ENCODE data around the gene DDIAS. TPM values are rescaled to one million over a fixed set of nuclear protein-coding genes. Genes with fewer than 3 reads are reported as not detected.
A peak's percentile ranks its signal among the peaks of the same experiment; 100 is the strongest.
"Not testable (repeated sequence)": the region's sequence is repeated elsewhere in the genome, so short reads cannot be mapped to it uniquely, and the experiment has no call there.

Gene DDIAS
- total and polyA plus RNA-seq, 2 donors (not counting 1 experiment from before 2014, with no cell fraction given): 2.3 to 3.0 TPM

GRCh38 chr11:82945682-82946081 lies 44.1 kb downstream of the DDIAS start:
- Histone ChIP-seq H3K9ac (ENCODE audit: insufficient read depth, low read length) (no peak overlapping the region), H3K36me3 (ENCODE audit: control insufficient read depth, insufficient read depth, low read length) (no peaks in the 10 kb centered on the region), H3K79me2 (ENCODE audit: control insufficient read depth, insufficient read depth, low read length) (no peaks in the 10 kb centered on the region), H2AFZ (ENCODE audit: low read length) (no peak overlapping the region), H3K4me2 (ENCODE audit: extremely low read depth, insufficient read depth, low read length) (no peak overlapping the region), H3K4me1 (ENCODE audit: control insufficient read depth, extremely low read depth, insufficient read depth, low read length) (no peaks in the 10 kb centered on the region), H3K9me3 (ENCODE audit: control insufficient read depth, insufficient read depth, low read depth, low read length) (no peaks in the 10 kb centered on the region), H4K20me1 (ENCODE audit: control insufficient read depth, extremely low read depth, insufficient read depth, low read length) (no peaks in the 10 kb centered on the region), H3K27me3 (ENCODE audit: control insufficient read depth, insufficient read depth, low read length) (no peaks in the 10 kb centered on the region), H3K4me3 (replicated peaks in 1 of 4; ENCODE audit: control extremely low read depth in 1 of 4, insufficient read depth in 1 of 4, low read depth in 3 of 4, low read length in 4 of 4) (no peak overlapping the region), H3K27ac (ENCODE audit: insufficient read depth, low read length) (no peak overlapping the region)
- no peak for TF ChIP-seq CTCF (conservative IDR thresholded peaks at IDR 0.05 in 1 of 2, IDR thresholded peaks at IDR 0.05 in 1 of 2; ENCODE audit: low read depth in 1 of 2, low read length in 2 of 2)
- no peak for TF ChIP-seq EZH2 (IDR thresholded peaks at IDR 0.05; ENCODE audit: low read length, missing control alignments)
- no peak for DNase-seq (ENCODE audit: low read depth in 2 of 2)

- DNase-seq (ENCODE audit: low read depth in 2 of 2): no peak
- H3K9me3 ChIP-seq (ENCODE audit: control insufficient read depth, insufficient read depth, low read depth, low read length): no peaks in the 10 kb centered on the region
- TF ChIP-seq EZH2 (IDR thresholded peaks at IDR 0.05; ENCODE audit: low read length, missing control alignments) (no peak), CTCF (conservative IDR thresholded peaks at IDR 0.05 in 1 of 2, IDR thresholded peaks at IDR 0.05 in 1 of 2; ENCODE audit: low read depth in 1 of 2, low read length in 2 of 2) (no peak)
- no peak overlapping the region for H2AFZ ChIP-seq (ENCODE audit: low read length)
- H3K4me2 ChIP-seq (ENCODE audit: extremely low read depth, insufficient read depth, low read length): no peak overlapping the region
- no peak overlapping the region for H3K4me3 ChIP-seq (replicated peaks in 1 of 4; ENCODE audit: control extremely low read depth in 1 of 4, insufficient read depth in 1 of 4, low read depth in 3 of 4, low read length in 4 of 4)
- H4K20me1 ChIP-seq (ENCODE audit: control insufficient read depth, extremely low read depth, insufficient read depth, low read length): no peaks in the 10 kb centered on the region
- H3K27me3 ChIP-seq (ENCODE audit: control insufficient read depth, insufficient read depth, low read length): no peaks in the 10 kb centered on the region
- H3K79me2 ChIP-seq (ENCODE audit: control insufficient read depth, insufficient read depth, low read length): no peaks in the 10 kb centered on the region
- H3K27ac ChIP-seq (ENCODE audit: insufficient read depth, low read length): no peak overlapping the region
- H3K9ac ChIP-seq (ENCODE audit: insufficient read depth, low read length): no peak overlapping the region
- H3K4me1 ChIP-seq (ENCODE audit: control insufficient read depth, extremely low read depth, insufficient read depth, low read length): no peaks in the 10 kb centered on the region
- no peaks in the 10 kb centered on the region for H3K36me3 ChIP-seq (ENCODE audit: control insufficient read depth, insufficient read depth, low read length)
These were observed 47.8 kb downstream of the DDIAS start for GRCh38 chr11:82949352-82949751.

GRCh38 chr11:82950502-82950901 lies 49.0 kb downstream of the DDIAS start:
- not testable (repeated sequence) for H3K9ac ChIP-seq (ENCODE audit: insufficient read depth, low read length); H3K36me3 ChIP-seq (ENCODE audit: control insufficient read depth, insufficient read depth, low read length); H3K9me3 ChIP-seq (ENCODE audit: control insufficient read depth, insufficient read depth, low read depth, low read length); H3K4me1 ChIP-seq (ENCODE audit: control insufficient read depth, extremely low read depth, insufficient read depth, low read length); H3K27me3 ChIP-seq (ENCODE audit: control insufficient read depth, insufficient read depth, low read length); H3K27ac ChIP-seq (ENCODE audit: insufficient read depth, low read length); H2AFZ ChIP-seq (ENCODE audit: low read length); H3K4me2 ChIP-seq (ENCODE audit: extremely low read depth, insufficient read depth, low read length); H3K4me3 ChIP-seq (replicated peaks in 1 of 4; ENCODE audit: control extremely low read depth in 1 of 4, insufficient read depth in 1 of 4, low read depth in 3 of 4, low read length in 4 of 4); DNase-seq (ENCODE audit: low read depth in 2 of 2); H4K20me1 ChIP-seq (ENCODE audit: control insufficient read depth, extremely low read depth, insufficient read depth, low read length); H3K79me2 ChIP-seq (ENCODE audit: control insufficient read depth, insufficient read depth, low read length)

GRCh38 chr11:82955736-82956453 lies 54.4 kb downstream of the DDIAS start:
- DNase-seq (ENCODE audit: low read depth in 2 of 2): peak in 1 of 2 donors; percentile 11
- not testable (repeated sequence) for H3K79me2 ChIP-seq (ENCODE audit: control insufficient read depth, insufficient read depth, low read length); H3K4me1 ChIP-seq (ENCODE audit: control insufficient read depth, extremely low read depth, insufficient read depth, low read length); H4K20me1 ChIP-seq (ENCODE audit: control insufficient read depth, extremely low read depth, insufficient read depth, low read length); H3K9ac ChIP-seq (ENCODE audit: insufficient read depth, low read length); H3K27ac ChIP-seq (ENCODE audit: insufficient read depth, low read length); H3K4me2 ChIP-seq (ENCODE audit: extremely low read depth, insufficient read depth, low read length); H3K36me3 ChIP-seq (ENCODE audit: control insufficient read depth, insufficient read depth, low read length); H3K27me3 ChIP-seq (ENCODE audit: control insufficient read depth, insufficient read depth, low read length); H3K4me3 ChIP-seq (replicated peaks in 1 of 4; ENCODE audit: control extremely low read depth in 1 of 4, insufficient read depth in 1 of 4, low read depth in 3 of 4, low read length in 4 of 4); H3K9me3 ChIP-seq (ENCODE audit: control insufficient read depth, insufficient read depth, low read depth, low read length)
- peak overlapping the region; percentile 16 for H2AFZ ChIP-seq (ENCODE audit: low read length)
